Activated CD4-positive, alpha-beta T cell treated with anti-CD3 and anti-CD28 coated beads, Interleukin-2, amount 50 U/mL, for 48 hours (primary cell): Measurements from ENCODE around the gene SPINK8.

ENCODE experiments used
- DNase-seq, 2 experiments: peaks; one replicate each; pipeline ENCODE4 v3.0.0-alpha.2; 2020

The SPINK8 gene

DNA sequence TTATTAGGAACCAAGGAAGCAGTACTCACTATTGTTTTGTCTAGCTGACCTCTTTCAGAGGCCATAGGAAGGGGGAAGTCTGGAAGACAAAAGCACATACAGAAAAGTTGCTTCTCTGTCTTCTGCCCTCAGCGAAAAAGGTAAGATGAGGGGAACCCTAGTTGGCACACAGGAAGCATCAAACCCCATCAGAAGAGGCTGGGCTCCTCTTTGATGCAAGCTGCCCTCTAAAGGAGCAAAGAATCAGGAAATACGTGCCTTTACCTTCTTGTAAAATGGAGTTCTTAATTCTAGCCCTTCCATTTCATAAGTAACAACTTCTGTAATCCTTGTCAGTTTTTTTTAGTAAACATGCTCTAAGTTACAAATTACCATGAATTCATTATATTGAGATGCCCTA, 12.5 kb downstream of the SPINK8 start:
- DNase-seq = no peak

DNA sequence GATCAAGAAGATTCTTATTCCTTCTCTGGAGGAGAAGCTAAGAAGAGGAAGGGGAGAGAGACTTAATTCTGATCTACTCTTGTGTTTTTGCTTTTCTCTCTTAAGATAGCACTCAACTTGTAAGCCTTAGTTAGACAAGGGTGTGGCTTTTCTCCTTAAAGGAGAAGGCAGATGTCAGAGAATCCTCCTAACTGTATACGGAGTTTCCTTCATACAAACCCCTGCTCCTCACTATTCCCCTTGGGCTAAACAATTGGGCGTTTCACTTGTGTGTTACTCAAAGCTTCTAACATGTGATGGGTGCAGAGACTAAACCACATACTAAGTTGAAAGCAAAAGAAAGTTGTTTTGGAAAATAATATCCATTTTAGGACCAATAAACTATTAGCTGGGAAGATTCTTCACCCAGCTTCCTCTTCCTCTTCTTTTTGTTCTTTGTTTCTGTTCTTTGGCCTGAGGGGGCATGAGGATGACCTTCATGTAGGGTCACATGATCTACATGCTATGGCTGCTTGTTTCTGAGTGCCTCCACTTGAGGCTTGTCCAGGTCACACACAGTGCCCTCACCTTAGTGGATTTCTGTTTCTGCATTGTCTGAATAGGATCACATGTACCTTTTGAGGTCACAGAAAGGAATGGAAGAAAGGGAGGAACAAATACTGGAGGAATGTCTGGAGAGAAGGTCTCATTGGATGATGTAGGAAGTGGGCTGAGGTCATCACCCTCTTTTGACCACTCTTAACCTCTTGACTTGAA, 14.6 kb downstream of the SPINK8 start:
- DNase-seq = no peak

DNA sequence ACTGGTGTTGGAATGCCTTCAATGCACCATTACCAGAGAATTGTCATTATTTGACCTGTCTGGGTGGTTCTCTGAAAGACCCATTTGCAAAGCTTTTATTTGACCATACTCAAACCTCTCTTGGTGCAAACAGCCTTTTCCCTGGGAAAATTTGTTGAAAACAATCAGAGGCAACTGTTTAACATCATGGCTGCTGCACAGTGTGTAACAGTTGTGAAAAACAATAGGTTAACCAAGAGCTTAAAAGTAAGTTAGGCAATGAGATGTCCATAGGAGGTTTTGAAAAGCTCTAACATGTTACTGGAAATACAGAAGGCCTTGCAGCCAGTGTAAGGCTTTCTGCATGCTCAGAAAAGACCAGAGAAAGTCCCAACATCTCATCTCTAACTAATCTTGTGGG, 18.9 kb downstream of the SPINK8 start:
- no peak for DNase-seq

DNA sequence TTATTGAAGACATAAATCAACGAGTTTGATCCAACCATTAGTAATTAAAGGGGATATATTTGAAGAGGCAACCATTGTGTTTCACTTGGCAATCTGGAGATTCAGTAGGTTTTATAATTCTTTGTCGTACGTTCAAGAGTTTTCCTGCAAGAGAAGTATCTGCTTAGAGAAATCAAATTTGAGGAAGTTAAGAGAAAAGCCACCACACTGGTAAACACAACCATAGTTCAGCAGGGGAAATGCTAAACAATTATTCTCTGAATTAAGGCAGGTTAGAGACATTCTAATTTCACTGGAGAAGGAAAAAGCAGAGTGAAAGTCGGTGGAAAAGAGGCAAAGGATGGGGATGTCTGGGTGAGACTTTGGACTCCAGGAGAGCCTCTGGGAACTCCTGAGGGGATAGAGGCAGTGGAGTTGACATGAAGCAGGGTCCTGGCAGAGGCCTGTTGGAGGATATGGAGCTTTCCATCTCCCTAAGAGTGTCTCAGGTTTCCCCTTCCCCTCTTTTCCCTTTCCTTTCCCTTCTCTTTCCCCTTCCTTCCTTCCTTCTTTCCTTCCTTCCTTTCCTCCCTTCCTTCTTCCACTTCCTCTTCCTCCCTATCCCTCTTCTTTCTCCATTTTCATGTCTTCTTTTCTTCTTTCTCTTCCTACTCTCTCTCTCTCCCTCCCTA, 26.5 kb downstream of the SPINK8 start:
- DNase-seq = no peak

- no peak for DNase-seq
Observed at GRCh38 chr3:48306290-48306689, 27.2 kb downstream of the SPINK8 start.

DNA sequence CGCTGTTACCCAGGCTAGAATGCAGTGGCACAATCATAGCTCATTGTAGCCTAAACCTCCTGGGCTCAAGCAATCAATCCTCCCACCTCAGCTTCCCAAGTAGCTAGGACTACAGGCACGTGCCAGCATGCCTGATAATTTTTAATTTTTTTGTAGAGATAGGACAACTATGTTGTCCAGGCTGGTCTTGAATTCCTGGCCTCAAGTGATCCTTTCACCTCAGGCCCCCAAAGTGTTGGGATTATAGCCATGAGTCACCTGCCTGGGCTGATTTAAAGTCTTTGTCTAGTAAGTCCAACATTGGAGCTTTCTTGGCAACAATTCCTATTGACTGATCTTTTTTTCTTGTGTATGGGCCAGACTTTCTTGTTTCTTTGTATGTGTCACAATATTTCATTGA, 28.1 kb downstream of the SPINK8 start:
- no peak for DNase-seq

GRCh38 chr3:48303021-48303420, 30.4 kb downstream of the SPINK8 start:
- DNase-seq = no peak

GRCh38 chr3:48301800-48302166, 31.7 kb downstream of the SPINK8 start:
- DNase-seq = peak; percentile 18 to 43

DNA sequence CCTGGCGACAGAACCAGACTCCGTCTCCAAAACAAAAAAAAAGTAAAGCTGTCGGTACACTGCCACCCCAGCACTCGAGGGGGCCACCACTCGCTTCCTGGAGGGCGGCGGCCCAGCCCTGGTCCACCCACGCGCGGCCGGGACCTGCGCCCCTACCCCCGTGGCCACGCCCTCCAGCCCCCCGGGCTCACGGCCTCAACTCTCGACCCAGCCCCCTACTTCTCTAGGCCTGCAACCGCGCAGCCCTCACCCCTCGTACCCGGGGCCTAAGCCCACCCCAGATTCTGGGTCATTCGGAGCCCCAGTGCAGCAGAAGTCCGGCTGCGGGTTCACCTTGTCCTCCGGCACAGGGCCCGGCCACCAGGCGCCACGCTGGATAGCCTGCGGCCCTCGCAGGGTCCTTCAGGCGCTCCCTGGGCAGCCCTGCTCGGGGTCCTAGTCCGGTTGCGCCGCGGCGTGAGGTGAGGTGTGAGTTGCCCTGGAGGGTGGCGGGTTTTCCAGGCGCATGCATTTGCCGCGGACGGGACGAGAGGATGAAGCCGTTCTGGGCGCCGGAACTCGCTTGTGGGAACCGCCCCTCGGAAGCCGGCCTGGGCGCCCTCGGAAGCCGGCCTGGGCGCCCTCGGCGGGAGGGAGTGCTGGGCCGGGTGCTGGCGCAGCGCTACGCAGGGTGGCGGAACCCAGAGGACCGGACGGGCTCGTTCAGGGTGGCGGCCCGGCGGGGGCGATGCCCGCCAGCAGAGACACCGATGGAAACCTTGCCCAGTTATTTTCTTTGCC, 32.3 kb downstream of the SPINK8 start, which contains the start of gene NME6:
Gene NME6, minus strand, starts transcription at position 348 of the 780 bp plus-strand sequence.
- DNase-seq = peak; percentile 96

DNA sequence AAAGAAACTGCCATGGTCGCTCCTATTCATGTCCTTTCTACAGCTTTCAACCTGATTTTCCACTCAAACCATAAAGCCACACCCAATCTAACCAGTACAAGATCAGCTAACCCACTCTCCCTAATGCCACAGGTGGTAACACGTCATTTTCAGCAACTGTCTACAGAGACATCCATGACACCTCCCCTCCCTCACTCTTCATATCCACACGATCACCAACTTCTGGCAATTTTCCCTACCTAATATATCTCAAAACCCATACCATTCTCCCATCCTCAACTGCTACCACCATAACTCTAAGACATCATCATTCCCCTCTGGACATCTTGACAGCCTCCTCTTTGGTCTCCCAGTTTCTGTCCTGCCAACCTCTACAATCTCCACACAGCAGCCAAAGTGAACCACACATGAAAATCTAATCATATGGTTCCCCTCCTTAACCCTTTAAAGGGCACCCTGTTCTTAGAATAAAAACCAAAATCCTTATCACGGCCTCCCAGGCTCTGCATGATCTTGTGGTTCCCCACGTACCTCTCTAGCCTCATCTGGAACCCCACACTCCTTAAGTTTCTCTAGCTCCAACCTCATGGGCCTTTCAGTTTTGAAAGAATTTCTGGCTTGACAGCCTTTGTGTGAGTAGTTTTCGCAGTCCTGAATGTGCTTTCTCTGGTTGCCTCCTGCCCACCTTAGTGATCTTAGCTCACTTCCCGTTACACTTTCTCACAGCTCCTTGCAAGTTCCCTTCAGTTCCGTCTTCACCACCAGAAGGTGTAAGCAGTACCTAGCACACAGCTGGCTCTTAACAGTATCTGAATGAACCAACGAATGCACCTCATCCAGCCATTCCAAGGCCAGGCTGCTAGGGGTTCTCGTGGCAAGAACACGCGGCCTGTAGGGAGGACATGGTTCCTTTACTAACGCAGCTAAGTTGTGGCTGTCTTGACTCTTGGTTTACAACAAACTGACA, 33.4 kb downstream of the SPINK8 start:
- peak; percentile 23 to 54 for DNase-seq

GRCh38 chr3:48297111-48297810, 36.2 kb downstream of the SPINK8 start:
- no peak for DNase-seq

DNA sequence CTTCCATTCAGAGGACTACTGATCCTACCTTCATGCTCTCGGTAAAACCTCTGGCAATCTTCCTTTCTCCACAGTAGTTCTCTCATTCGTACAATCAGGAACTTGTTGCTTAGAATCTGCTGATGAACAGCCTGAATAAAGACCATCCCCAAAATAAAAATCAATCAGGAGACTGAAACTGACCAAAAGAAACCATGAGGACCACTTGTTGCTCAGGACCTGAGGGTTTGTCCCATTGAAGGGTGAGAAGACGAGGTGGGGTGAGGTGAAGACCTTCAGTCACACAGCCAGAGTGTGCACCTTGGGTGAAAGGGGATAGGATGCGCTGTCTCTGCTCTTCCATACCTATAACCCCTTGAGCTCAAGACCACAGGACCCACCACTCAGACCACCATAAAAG, 36.8 kb downstream of the SPINK8 start:
- DNase-seq = no peak

GRCh38 chr3:48294611-48295263, 38.7 kb downstream of the SPINK8 start:
- no peak for DNase-seq

DNA sequence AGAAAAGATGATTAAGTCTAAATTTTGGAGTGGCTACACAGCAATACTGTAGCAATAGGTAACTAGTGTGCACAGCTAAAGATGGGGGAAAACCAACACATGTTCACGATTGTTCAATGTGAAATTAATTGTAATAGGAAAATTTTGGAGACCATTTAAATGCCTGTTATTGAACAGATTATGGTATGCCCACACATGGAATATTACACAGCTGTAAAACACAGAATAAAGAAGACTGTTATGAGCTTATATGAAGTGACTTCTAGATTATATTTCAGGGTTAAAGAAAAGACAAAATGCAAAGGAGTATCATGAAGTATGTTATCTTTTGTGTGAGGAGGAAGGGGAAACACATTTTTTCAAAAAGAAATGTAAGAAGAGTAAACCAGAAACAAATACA, 43.8 kb downstream of the SPINK8 start:
- no peak for DNase-seq

GRCh38 chr3:48287034-48287433, 46.4 kb downstream of the SPINK8 start:
- DNase-seq = no peak

DNA sequence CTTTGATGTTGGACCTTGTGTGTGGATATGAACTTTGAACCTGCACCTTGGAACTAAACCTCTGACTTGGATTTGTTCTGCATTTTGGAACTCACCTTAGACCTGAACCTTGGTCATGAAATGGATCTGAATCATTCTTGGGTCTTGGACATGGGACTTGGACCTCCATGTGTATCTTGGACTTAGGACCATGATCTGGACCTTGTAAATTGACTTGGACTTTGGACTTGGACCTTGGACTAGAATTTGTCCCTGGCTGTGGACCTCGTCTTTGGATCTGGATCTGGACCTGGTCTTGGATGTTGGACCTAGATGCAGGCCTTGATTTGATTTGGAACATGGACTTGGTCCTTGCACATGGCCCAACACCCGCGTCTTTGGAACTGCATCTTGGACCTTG, 47.2 kb downstream of the SPINK8 start:
- no peak for DNase-seq

DNA sequence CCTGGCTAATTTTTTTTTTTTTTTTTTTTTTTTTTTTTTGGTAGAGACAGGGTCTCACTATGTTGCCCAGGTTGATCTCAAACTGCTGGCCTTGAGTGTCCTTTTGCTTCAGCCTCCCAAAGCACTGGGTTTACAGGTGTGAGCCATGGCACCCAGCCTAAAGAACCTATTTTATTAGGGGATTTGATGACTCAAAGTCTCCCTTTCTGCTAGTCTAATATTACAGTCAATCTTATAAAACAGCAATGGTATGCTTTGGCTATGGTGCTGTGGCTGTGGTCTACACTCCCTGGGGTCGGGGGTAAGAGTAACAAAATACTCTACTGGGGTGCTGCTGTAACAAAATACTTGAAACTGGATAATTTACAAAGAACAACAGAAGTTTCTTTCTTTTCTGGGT, 47.8 kb downstream of the SPINK8 start:
- no peak for DNase-seq

GRCh38 chr3:48285132-48285531, 48.3 kb downstream of the SPINK8 start:
- DNase-seq = no peak

GRCh38 chr3:48280881-48281280, 52.6 kb downstream of the SPINK8 start:
- no peak for DNase-seq

GRCh38 chr3:48278884-48279559, 54.4 kb downstream of the SPINK8 start:
- DNase-seq = no peak
